ENCODE measurements around the gene GSTK1.
A peak's percentile ranks its signal among the peaks of the same experiment; 100 is the strongest.

GSTK1 gene

DNA sequence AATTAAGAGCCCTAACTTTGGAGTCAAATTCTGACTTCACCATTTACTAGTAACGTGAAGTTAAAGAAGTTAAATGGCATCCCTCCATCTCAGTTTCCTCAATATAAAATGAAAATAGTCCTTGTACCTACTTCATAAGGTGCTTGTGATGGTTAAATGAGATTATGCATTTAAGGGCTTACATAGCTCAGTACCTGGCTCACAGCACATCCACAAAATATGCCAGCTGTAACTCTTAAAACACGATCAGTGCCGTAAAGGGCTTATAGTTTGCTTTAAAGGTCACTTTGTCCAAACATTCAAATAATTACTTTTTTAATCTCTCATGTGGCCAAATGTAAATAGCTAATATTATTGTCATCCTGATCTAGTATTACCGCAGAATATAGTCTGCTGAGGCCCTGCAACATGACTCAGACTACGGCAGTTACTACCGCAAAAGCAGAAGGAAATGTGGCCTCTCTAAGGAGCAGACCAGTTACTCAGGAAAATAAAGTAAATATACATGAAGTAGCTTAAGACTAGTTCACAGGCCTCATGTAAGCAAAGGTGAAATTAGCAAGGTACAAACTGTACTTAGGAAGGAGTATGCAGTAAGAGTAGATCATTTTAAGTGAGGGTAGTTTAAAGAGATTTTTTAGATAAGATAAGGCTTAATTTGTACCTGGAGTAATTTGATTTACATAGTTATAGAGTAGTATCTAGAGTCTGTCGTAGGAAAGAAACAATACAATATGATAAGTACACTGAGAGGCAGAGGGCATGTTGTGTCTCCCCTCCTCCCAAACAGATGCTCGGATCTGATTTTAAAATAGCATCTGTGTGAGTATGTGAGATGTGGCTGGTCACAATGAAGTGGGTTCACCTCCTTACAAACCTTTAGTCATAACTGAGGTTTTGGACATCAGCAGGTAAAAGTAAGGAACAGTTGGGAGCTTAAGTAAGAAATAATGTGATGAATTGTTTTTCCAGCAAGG is 38.0 kb downstream of the GSTK1 start:
- no peak for DNase-seq

DNA sequence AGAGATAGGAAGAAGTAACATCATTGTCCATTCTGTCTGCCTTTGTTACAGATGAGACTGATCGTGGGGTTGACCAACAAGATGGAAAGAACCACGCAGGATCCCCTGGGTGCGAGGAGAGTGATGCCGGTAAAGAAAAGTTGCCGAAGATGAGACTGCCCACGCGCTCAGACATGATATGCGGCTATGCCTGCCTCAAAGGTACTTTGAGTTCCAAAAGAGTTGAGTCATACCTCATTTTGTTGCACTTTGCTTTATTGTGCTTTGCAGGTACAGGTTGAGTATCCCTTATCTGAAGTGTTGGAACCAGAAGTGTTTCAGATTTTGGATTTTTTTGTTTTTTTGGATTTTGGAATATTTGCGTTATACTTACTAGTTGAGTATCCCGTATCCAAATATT is 40.5 kb downstream of the GSTK1 start:
- no peak for DNase-seq

- no peak for DNase-seq
Observed at GRCh38 chr7:143304938-143305337, 41.7 kb downstream of the GSTK1 start.

- peak; percentile 50 to 65 for DNase-seq
Observed at GRCh38 chr7:143305423-143306070, 42.3 kb downstream of the GSTK1 start.

- no peak for DNase-seq
Observed at GRCh38 chr7:143308632-143309031, 45.4 kb downstream of the GSTK1 start.

DNA sequence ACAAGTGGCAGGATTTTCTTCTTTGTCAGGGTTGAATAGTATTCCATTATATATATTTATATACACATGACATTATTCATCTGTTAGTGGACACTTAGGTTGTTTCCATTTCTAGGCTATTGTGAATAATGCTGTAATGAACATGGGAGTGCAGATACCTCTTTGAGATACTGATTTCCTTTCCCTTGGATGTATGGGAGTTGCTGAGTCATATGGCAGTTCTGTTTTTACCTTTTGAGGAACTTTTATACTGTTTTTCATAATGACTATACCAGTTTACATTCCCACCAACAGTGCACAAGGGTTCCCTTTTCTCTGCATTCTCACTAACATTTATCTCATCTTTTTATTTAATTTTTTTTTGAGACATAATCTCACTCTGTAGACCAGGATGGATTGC is 50.9 kb downstream of the GSTK1 start:
- DNase-seq, result no peak

GRCh38 chr7:143315776-143316175 is 52.5 kb downstream of the GSTK1 start, which contains the start of gene CLCN1:
CLCN1 (plus strand) TSS chr7:143316111; CDS start chr7:143316213, 102 bp downstream.
- DNase-seq, result no peak

DNA sequence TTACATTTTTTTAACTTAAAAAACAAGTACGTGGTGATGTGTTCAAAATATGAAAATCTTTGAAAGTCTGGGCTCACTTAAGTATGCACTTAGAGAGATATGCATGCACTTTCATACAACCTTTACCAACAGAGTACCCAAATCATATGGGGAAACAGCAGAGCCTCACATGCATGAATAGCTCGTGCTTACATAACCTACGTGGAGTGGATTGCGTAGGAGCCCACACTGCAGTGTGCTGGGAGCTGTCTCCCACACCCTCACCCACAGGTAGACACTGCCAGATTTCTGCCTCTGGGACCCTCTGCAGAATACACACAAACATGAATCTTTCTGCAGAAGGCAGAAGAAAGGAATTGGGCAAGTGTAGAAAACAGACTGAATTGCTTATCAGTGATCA is 53.3 kb downstream of the GSTK1 start:
- DNase-seq, result no peak

DNA sequence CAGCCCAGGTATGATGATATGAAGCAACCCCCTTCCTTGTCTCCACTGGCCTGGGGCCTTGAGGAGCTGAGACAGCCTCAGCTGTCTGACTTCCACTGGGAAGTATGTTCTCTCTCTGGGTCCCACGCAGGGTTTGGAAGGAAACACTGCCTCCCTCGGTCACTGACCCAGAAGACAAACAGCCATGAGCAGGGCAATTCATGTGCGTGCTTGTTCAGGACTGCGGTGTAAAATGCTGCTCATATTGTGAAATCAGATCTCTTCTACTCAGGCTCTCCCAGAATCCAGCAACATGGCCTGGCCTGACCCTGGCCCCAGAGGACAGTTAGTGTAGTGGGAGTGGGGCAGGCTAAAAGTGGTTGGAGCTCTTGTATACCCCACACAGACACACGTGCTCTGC is 55.4 kb downstream of the GSTK1 start:
- no peak for DNase-seq
